ENCODE results near the gene ATP5PD.

- TF ChIP-seq, protein P1, sequence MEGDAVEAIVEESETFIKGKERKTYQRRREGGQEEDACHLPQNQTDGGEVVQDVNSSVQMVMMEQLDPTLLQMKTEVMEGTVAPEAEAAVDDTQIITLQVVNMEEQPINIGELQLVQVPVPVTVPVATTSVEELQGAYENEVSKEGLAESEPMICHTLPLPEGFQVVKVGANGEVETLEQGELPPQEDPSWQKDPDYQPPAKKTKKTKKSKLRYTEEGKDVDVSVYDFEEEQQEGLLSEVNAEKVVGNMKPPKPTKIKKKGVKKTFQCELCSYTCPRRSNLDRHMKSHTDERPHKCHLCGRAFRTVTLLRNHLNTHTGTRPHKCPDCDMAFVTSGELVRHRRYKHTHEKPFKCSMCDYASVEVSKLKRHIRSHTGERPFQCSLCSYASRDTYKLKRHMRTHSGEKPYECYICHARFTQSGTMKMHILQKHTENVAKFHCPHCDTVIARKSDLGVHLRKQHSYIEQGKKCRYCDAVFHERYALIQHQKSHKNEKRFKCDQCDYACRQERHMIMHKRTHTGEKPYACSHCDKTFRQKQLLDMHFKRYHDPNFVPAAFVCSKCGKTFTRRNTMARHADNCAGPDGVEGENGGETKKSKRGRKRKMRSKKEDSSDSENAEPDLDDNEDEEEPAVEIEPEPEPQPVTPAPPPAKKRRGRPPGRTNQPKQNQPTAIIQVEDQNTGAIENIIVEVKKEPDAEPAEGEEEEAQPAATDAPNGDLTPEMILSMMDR (IDR thresholded peaks at IDR 0.05; ENCODE audit: insufficient read depth, low read depth, low read length): no peak
- no peak for TF ChIP-seq EZH2 (IDR thresholded peaks at IDR 0.05; ENCODE audit: insufficient read depth, low read length)
These were observed 42.0 kb upstream of the ATP5PD start for GRCh38 chr17:75088465-75089417.

Data from astrocyte (in vitro differentiated cells and primary cell).